ENCODE results near the gene CACNB4. TPM values are rescaled to one million over a fixed set of nuclear protein-coding genes. Genes with fewer than 3 reads are reported as not detected.

CACNB4 gene
- total RNA-seq, 1 experiment from 2014 or later, result 2.0 TPM

- Histone ChIP-seq H4K20me1 (ENCODE audit: insufficient read depth) (0 out of 2 replicates have a peak, but pooled peaks cover 4% of the 10 kb centered on the region), H3K4me3 (replicated peaks in 1 of 2; ENCODE audit: low read depth in 1 of 2, low read length in 2 of 2) (no peak overlapping the region), H3K4me1 (ENCODE audit: control insufficient read depth in 1 of 2, insufficient read depth in 2 of 2, low read length in 2 of 2) (no peaks in the 10 kb centered on the region), H3K27me3 (ENCODE audit: insufficient read depth, low read length) (no peaks in the 10 kb centered on the region), H3K9ac (ENCODE audit: low read length) (no peak overlapping the region), H3K27ac (ENCODE audit: low read depth, low read length) (no peak overlapping the region), H3K36me3 (ENCODE audit: control insufficient read depth in 1 of 2, insufficient read depth in 2 of 2, low read length in 2 of 2) (peaks cover 6 to 17% of the 10 kb centered on the region in 2 experiments; a peak in 2 of 4 replicates), H3K4me2 (ENCODE audit: low read length) (no peak overlapping the region), H2AFZ (ENCODE audit: low read depth, low read length, poor library complexity, severe bottlenecking) (no peak overlapping the region), H3K9me2 (ENCODE audit: insufficient read depth) (no peaks in the 10 kb centered on the region), H3K9me3 (ENCODE audit: control insufficient read depth in 1 of 2, insufficient read depth in 1 of 2, low read depth in 1 of 2, low read length in 2 of 2) (no peaks in the 10 kb centered on the region), H3K79me2 (ENCODE audit: insufficient read depth, low read length) (peaks cover 70% of the 10 kb centered on the region)
- CTCF ChIA-PET, result no interaction called here
- no peak for ATAC-seq
- intact Hi-C loops (cut with micrococcal nuclease), result no loop called here
- BruUV-seq (replicated peaks), result no TSS peak
- POLR2A ChIA-PET, result interaction anchor here (1.1 kb wide), 1 partner anchor 12 kb away, joined by 4 read pairs; the partner anchor contains the start of gene ARL5A
- no peak for DNase-seq (ENCODE audit: low read depth, low spot score)
- RAD21 ChIA-PET (ENCODE audit: low non-redundant PET in 1 of 2, low total read pairs in 2 of 2, uncharacterized antibody in 2 of 2, unreplicated experiment in 2 of 2), result no interaction called here
- TF ChIP-seq, protein P1, sequence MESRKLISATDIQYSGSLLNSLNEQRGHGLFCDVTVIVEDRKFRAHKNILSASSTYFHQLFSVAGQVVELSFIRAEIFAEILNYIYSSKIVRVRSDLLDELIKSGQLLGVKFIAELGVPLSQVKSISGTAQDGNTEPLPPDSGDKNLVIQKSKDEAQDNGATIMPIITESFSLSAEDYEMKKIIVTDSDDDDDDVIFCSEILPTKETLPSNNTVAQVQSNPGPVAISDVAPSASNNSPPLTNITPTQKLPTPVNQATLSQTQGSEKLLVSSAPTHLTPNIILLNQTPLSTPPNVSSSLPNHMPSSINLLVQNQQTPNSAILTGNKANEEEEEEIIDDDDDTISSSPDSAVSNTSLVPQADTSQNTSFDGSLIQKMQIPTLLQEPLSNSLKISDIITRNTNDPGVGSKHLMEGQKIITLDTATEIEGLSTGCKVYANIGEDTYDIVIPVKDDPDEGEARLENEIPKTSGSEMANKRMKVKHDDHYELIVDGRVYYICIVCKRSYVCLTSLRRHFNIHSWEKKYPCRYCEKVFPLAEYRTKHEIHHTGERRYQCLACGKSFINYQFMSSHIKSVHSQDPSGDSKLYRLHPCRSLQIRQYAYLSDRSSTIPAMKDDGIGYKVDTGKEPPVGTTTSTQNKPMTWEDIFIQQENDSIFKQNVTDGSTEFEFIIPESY (IDR thresholded peaks at IDR 0.05; ENCODE audit: extremely low read depth, insufficient replicate concordance, low read length), result no peak
- TF ChIP-seq SRF (IDR thresholded peaks at IDR 0.05; ENCODE audit: low read depth), result no peak
- TF ChIP-seq SP1 (IDR thresholded peaks at IDR 0.05; ENCODE audit: low read depth), result no peak
- TF ChIP-seq SIN3A (IDR thresholded peaks at IDR 0.05; ENCODE audit: low read depth), result no peak
- TF ChIP-seq REST (IDR thresholded peaks at IDR 0.05; ENCODE audit: low read depth), result no peak
- TF ChIP-seq CBX3 (IDR thresholded peaks at IDR 0.05; ENCODE audit: low read depth), result no peak
Observed at GRCh38 chr2:151815821-151816489, 282.9 kb downstream of the CACNB4 start.

Measured in HCT116 (cell line).